SK-N-SH (cell line): ENCODE measurements around the gene KIFC3. TPM values are rescaled to one million over a fixed set of nuclear protein-coding genes. Genes with fewer than 3 reads are reported as not detected.

ENCODE experiments used
- CTCF ChIA-PET: fragments of 300-600, 350-600 bp; formaldehyde crosslinking; extraction: SDS; loops from one replicate; lab custom pipeline; 2021; lab: Yijun Ruan, JAX
- POLR2A ChIA-PET: fragments of 350-600 bp; sonication (Branson Sonifier 250); formaldehyde crosslinking; extraction: SDS; loops from one replicate; lab custom pipeline; 2020; ENCODE audit warnings: antibody characterized with exemption, inconsistent platforms; lab: Yijun Ruan, JAX
- DNase-seq: peaks from one replicate; pipeline ENCODE4 v3.0.0; 2012
- H2AFZ ChIP-seq: fragments of 200-600 bp; sonication (generic); 2 replicates; pipeline ENCODE4 v1.8.1; 2016; ENCODE audit warnings: antibody characterized with exemption, mild to moderate bottlenecking, low read depth
- H3F3A ChIP-seq: fragments of 200-600 bp; sonication (generic); replicated peaks from 2 replicates; pipeline ENCODE3; 2016; ENCODE audit warnings: antibody characterized with exemption, mild to moderate bottlenecking; ENCODE audit not compliant: insufficient read depth
- H3K27ac ChIP-seq, 2 experiments: fragments of 200-500 bp in 1 of 2; fragments of 200-600 bp in 1 of 2; sonication (Bioruptor generic) in 1 of 2; sonication (generic), shearing (Covaris generic) in 1 of 2; 2 replicates each; pipeline versions ENCODE4 v1.5.1 to v1.6.1; 2014 to 2016; ENCODE audit warnings: low read depth in 2 of 2, inconsistent platforms in 1 of 2, low read length in 1 of 2, mild to moderate bottlenecking in 1 of 2, mixed read lengths in 1 of 2
- H3K27me3 ChIP-seq: fragments of 200-600 bp; sonication (generic), shearing (Covaris generic); 2 replicates; pipeline ENCODE4 v1.6.1; 2016; ENCODE audit warnings: mixed run types; ENCODE audit not compliant: insufficient read depth
- H3K36me3 ChIP-seq, 2 experiments: fragments of 200-500 bp in 1 of 2; fragments of 200-600 bp in 1 of 2; sonication (Bioruptor generic) in 1 of 2; sonication (generic) in 1 of 2; replicated peaks in 1 of 2; 2 replicates each; pipeline versions ENCODE3 to v1.5.1; 2014 to 2016; ENCODE audit warnings: low read length in 1 of 2, mild to moderate bottlenecking in 1 of 2; ENCODE audit not compliant: insufficient read depth in 2 of 2, control insufficient read depth in 1 of 2
- H3K4me1 ChIP-seq, 2 experiments: fragments of 200-500 bp in 1 of 2; fragments of 200-600 bp in 1 of 2; sonication (Bioruptor generic) in 1 of 2; sonication (generic), shearing (Covaris generic) in 1 of 2; 2 replicates each; pipeline versions ENCODE4 v1.5.1 to v1.6.1; 2014 to 2016; ENCODE audit warnings: low read depth in 1 of 2, low read length in 1 of 2, mixed run types in 1 of 2; ENCODE audit not compliant: insufficient read depth in 2 of 2, control insufficient read depth in 1 of 2
- H3K4me2 ChIP-seq: fragments of 200-600 bp; sonication (generic), shearing (Covaris generic); 2 replicates; pipeline ENCODE4 v1.6.1; 2017; ENCODE audit warnings: mixed run types
- H3K4me3 ChIP-seq, 2 experiments: fragments of 200-500 bp in 1 of 2; fragments of 200-600 bp in 1 of 2; sonication (Bioruptor generic) in 1 of 2; sonication (generic), shearing (Covaris generic) in 1 of 2; 2 replicates each; pipeline versions ENCODE4 v1.5.1 to v1.8.1; 2014 to 2016; ENCODE audit warnings: low read depth in 2 of 2, inconsistent platforms in 1 of 2, low read length in 1 of 2, mild to moderate bottlenecking in 1 of 2, mixed read lengths in 1 of 2, moderate library complexity in 1 of 2
- H3K79me2 ChIP-seq: fragments of 200-600 bp; sonication (generic); 2 replicates; pipeline ENCODE4 v1.8.1; 2017; ENCODE audit warnings: mild to moderate bottlenecking; ENCODE audit not compliant: insufficient read depth
- H3K9ac ChIP-seq: fragments of 200-600 bp; sonication (generic); 2 replicates; pipeline ENCODE4 v1.6.1; 2017; ENCODE audit warnings: mixed run types
- H3K9me2 ChIP-seq: fragments of 200-600 bp; sonication (generic); 2 replicates; pipeline ENCODE4 v1.6.1; 2017; ENCODE audit warnings: mixed run types
- H3K9me3 ChIP-seq: fragments of 200-600 bp; sonication (generic); 2 replicates; pipeline ENCODE4 v1.6.1; 2017; ENCODE audit warnings: mixed run types, mild to moderate bottlenecking, moderate library complexity
- H4K20me1 ChIP-seq: fragments of 200-600 bp; sonication (generic); 2 replicates; pipeline ENCODE4 v1.6.1; 2017; ENCODE audit warnings: mild to moderate bottlenecking, mixed run types; ENCODE audit not compliant: insufficient read depth
- FOSL2 ChIP-seq: IDR thresholded peaks from 2 replicates; pipeline ENCODE4 v1.4.0; 2012; ENCODE audit warnings: low read depth, mild to moderate bottlenecking, moderate library complexity, borderline replicate concordance
- FOXJ3 ChIP-seq: sonication (generic); formaldehyde crosslinking; IDR thresholded peaks from 2 replicates; pipeline ENCODE4 v1.5.1; 2020; ENCODE audit warnings: mild to moderate bottlenecking, missing genetic modification reagents
- MEF2A ChIP-seq: IDR thresholded peaks from 2 replicates; pipeline ENCODE4 v1.4.0; 2012; ENCODE audit warnings: low read depth, borderline replicate concordance
- NFIC ChIP-seq: IDR thresholded peaks from 2 replicates; pipeline ENCODE4 v1.4.0; 2012; ENCODE audit warnings: borderline replicate concordance
- POLR2AphosphoS5 ChIP-seq: IDR thresholded peaks from 2 replicates; pipeline ENCODE4 v1.6.1; 2012; ENCODE audit warnings: low read depth, low read length
- REST ChIP-seq: IDR thresholded peaks from 2 replicates; pipeline ENCODE4 v1.6.1; 2012; ENCODE audit warnings: mild to moderate bottlenecking, low read depth, low read length, moderate library complexity
- RXRA ChIP-seq: IDR thresholded peaks from 2 replicates; pipeline ENCODE4 v1.4.0; 2012; ENCODE audit warnings: low read depth, mild to moderate bottlenecking, borderline replicate concordance
- SMC3 ChIP-seq: IDR thresholded peaks from 2 replicates; pipeline ENCODE4 v1.6.1; 2012; ENCODE audit warnings: low read depth, low read length, improper control_type of control experiment
- TCF12 ChIP-seq: IDR thresholded peaks from 2 replicates; pipeline ENCODE4 v1.4.0; 2012
- TEAD4 ChIP-seq: IDR thresholded peaks from 2 replicates; pipeline ENCODE4 v1.4.0; 2012; ENCODE audit warnings: mild to moderate bottlenecking, borderline replicate concordance; ENCODE audit not compliant: insufficient read depth
- USF1 ChIP-seq: IDR thresholded peaks from 2 replicates; pipeline ENCODE4 v1.4.0; 2012; ENCODE audit warnings: low read depth, borderline replicate concordance
- USF2 ChIP-seq: fragments of 150-350 bp; IDR thresholded peaks from 2 replicates; pipeline ENCODE4 v1.6.1; 2017; ENCODE audit warnings: antibody characterized with exemption, low read length, low read depth, borderline replicate concordance
- WGBS: methylation state at CpG from one replicate; pipeline ENCODE4 v1.1.6; 2017; ENCODE audit warnings: low lambda C conversion rate; 5-methylcytosine and 5-hydroxymethylcytosine counted together
- polyA plus RNA-seq, 3 experiments: library from polyadenylated mRNA; depleted of rRNA; stranded (reverse); fragments of >200 nt; gene quantifications; 2 replicates each; pipeline ENCODE4 v1.2.3, GENCODE V29; 2012

Gene KIFC3
- polyA plus RNA-seq, 1 of the 3 experiments (the other 2 are of a cell fraction) = 65.4 TPM

GRCh38 chr16:57808589-57809228 is 6.4 kb upstream of the KIFC3 start:
- no peak overlapping the region for H3K9ac ChIP-seq
- peak overlapping the region; percentile 89 for H2AFZ ChIP-seq
- CTCF ChIA-PET = interaction anchor here (0.6 to 2.4 kb wide), 4 partner anchors 14 to 192 kb away, joined by 3 to 9 read pairs (median 4); partner anchors contain the start of gene USB1
- peaks cover 12% of the 10 kb centered on the region for H3F3A ChIP-seq
- WGBS = 56% methylated on average over 2 of the region's 2 CpGs
- peaks cover 4 to 22% of the 10 kb centered on the region in 2 experiments; a peak in 3 of 4 replicates for H3K4me1 ChIP-seq
- no peaks in the 10 kb centered on the region for H3K9me2 ChIP-seq
- H3K79me2 ChIP-seq = no peaks in the 10 kb centered on the region
- no peaks in the 10 kb centered on the region for H3K27me3 ChIP-seq
- POLR2A ChIA-PET = no interaction called here
- DNase-seq = no peak
- peak overlapping the region; percentile 74 for H3K4me2 ChIP-seq
- no peak overlapping the region for H3K27ac ChIP-seq
- no peaks in the 10 kb centered on the region for H3K36me3 ChIP-seq
- TF ChIP-seq TCF12 (no peak), TEAD4 (no peak), FOSL2 (no peak), RXRA (no peak), USF2 (no peak), REST (no peak), POLR2AphosphoS5 (no peak), NFIC (no peak), USF1 (no peak), FOXJ3 (CRISPR knock-in tag) (no peak), SMC3 (no peak), MEF2A (no peak)
- no peaks in the 10 kb centered on the region for H3K9me3 ChIP-seq
- H3K4me3 ChIP-seq = peak overlapping the region; percentile 21 to 49
- H4K20me1 ChIP-seq = no peaks in the 10 kb centered on the region
